ENCODE data around the gene RASSF3. TPM values are rescaled to one million over a fixed set of nuclear protein-coding genes. Genes with fewer than 3 reads are reported as not detected.

The RASSF3 gene
- total and polyA plus RNA-seq, 2 of the 13 experiments (the other 11 are each of a cell fraction or from before 2014, with no cell fraction given) = 15.5 to 16.0 TPM

GRCh38 chr12:64610660-64611340 is 505 bp downstream of the RASSF3 start (continued):
- TF ChIP-seq SNAPC4 (CRISPR knock-in tag; IDR thresholded peaks at IDR 0.05) (no peak), GLI4 (CRISPR knock-in tag; IDR thresholded peaks at IDR 0.05; ENCODE audit: borderline replicate concordance) (no peak), GLMP (CRISPR knock-in tag; IDR thresholded peaks at IDR 0.05; ENCODE audit: borderline replicate concordance) (no peak), CHCHD3 (CRISPR knock-in tag; IDR thresholded peaks at IDR 0.05) (no peak), TBX3 (IDR thresholded peaks at IDR 0.05; ENCODE audit: borderline replicate concordance) (no peak), ZBTB49 (CRISPR knock-in tag; IDR thresholded peaks at IDR 0.05; ENCODE audit: borderline replicate concordance) (no peak), ZNF709 (CRISPR knock-in tag; IDR thresholded peaks at IDR 0.05) (peak; percentile 75), KLF13 (CRISPR knock-in tag; IDR thresholded peaks at IDR 0.05) (no peak), KLF12 (CRISPR knock-in tag; IDR thresholded peaks at IDR 0.05; ENCODE audit: borderline replicate concordance) (0 out of 2 replicates have a peak, but pooled peaks have one; percentile 22), RFX5 (IDR thresholded peaks at IDR 0.05; ENCODE audit: low read depth, low read length) (no peak), YEATS4 (CRISPR knock-in tag; IDR thresholded peaks at IDR 0.05; ENCODE audit: borderline replicate concordance) (no peak), ZBTB46 (CRISPR knock-in tag; IDR thresholded peaks at IDR 0.05; ENCODE audit: borderline replicate concordance) (no peak), ZFAT (CRISPR knock-in tag; conservative IDR thresholded peaks at IDR 0.05) (no peak), NFYB (CRISPR knock-in tag; IDR thresholded peaks at IDR 0.05) (no peak), SSRP1 (CRISPR knock-in tag; IDR thresholded peaks at IDR 0.05) (no peak), HES4 (CRISPR knock-in tag; IDR thresholded peaks at IDR 0.05; ENCODE audit: borderline replicate concordance) (0 out of 2 replicates have a peak, but pooled peaks have one; percentile 52), ZNF292 (CRISPR knock-in tag; IDR thresholded peaks at IDR 0.05; ENCODE audit: borderline replicate concordance, low read depth) (no peak), ZNF44 (CRISPR knock-in tag; IDR thresholded peaks at IDR 0.05) (no peak), ZFP37 (CRISPR knock-in tag; IDR thresholded peaks at IDR 0.05; ENCODE audit: borderline replicate concordance) (no peak)

All from HepG2 (cell line).